GM23338 (cell line): ENCODE measurements around the gene ASTN1.

Experiments
- CREB1 ChIP-seq: fragments of 250-450 bp; sonication (Bioruptor Pico); IDR thresholded peaks from 2 replicates; pipeline ENCODE4 v1.5.0; 2020; ENCODE audit warnings: low read depth, mild to moderate bottlenecking, moderate library complexity
- ETS1 ChIP-seq: IDR thresholded peaks from 2 replicates; pipeline ENCODE4 v1.6.1; 2016; ENCODE audit warnings: antibody characterized with exemption
- EZH2 ChIP-seq: fragments of 200-600 bp; sonication (generic); IDR thresholded peaks from one replicate; pipeline ENCODE4 v1.8.0; 2017; ENCODE audit warnings: antibody characterized with exemption, mild to moderate bottlenecking, low read depth; ENCODE audit not compliant: unreplicated experiment
- EZH2phosphoT487 ChIP-seq: fragments of 200-600 bp; sonication (generic); IDR thresholded peaks from one replicate; pipeline ENCODE4 v1.8.1; 2018; ENCODE audit warnings: antibody characterized with exemption; ENCODE audit not compliant: unreplicated experiment
- JUNB ChIP-seq: IDR thresholded peaks from one replicate; pipeline ENCODE4 v1.6.1; 2016; ENCODE audit warnings: antibody characterized with exemption; ENCODE audit not compliant: unreplicated experiment
- NANOG ChIP-seq: IDR thresholded peaks from 2 replicates; pipeline ENCODE4 v1.6.1; 2016; ENCODE audit warnings: antibody characterized with exemption, borderline replicate concordance
- POLR2AphosphoS5 ChIP-seq: IDR thresholded peaks from 2 replicates; pipeline ENCODE4 v1.6.1; 2016; ENCODE audit warnings: antibody characterized with exemption, low read depth
- REST ChIP-seq: IDR thresholded peaks from one replicate; pipeline ENCODE4 v1.6.1; 2018; ENCODE audit warnings: antibody characterized with exemption; ENCODE audit not compliant: unreplicated experiment
- STAT1 ChIP-seq: IDR thresholded peaks from one replicate; pipeline ENCODE4 v1.6.1; 2016; ENCODE audit warnings: antibody characterized with exemption; ENCODE audit not compliant: unreplicated experiment
- ZNF114 ChIP-seq: fragments of 250-450 bp; sonication (Bioruptor Pico); IDR thresholded peaks from 2 replicates; pipeline ENCODE4 v1.5.0; 2020; ENCODE audit warnings: mild to moderate bottlenecking, moderate library complexity
- ZNF331 ChIP-seq: fragments of 250-450 bp; sonication (Bioruptor Pico); IDR thresholded peaks from 2 replicates; pipeline ENCODE4 v1.5.0; 2020; ENCODE audit warnings: low read depth, mild to moderate bottlenecking, moderate library complexity
- TF ChIP-seq, protein P1 (sequence below), 2 experiments: fragments of 200-600 bp in 1 of 2; sonication (generic) in 1 of 2; conservative IDR thresholded peaks; 2 replicates each; pipeline versions ENCODE4 v1.5.1 to v1.6.1; 2016 to 2017; ENCODE audit warnings: antibody characterized with exemption in 2 of 2, low read depth in 2 of 2, mild to moderate bottlenecking in 2 of 2, moderate library complexity in 1 of 2

DNA sequence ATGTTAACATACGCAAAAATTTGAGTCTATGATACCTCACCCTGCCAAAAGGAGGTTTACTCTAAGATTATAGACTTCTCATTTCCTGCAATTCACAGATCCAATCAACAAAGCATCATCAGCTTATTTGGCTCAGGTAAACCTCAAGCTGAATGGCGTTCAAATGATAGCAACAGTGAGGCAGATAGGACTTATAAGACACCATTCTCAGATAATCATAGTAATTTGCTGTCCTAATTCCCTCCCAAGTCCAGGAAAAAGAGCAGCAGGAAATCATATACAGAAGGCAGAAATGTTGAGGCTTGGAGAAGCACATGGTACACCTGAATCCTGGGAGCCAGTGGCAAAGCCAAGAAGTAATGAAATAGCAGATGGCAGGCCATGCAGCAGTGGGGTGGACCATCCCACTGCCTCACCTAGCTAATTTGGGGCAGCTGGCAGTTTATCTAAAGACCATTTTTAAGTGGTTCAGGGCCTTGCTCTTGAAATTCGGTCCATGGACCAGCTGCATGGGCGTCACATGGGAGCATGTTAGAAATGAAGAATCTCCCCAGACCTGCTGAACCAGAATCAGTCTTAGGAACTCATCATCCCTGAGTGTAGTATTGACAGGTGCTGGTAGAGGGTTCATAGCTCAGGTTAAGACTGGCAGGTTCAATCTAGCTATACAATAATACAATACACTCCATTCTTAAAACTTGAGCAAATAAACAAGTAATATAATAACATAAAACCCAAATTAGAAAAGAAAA, 57.7 kb downstream of the ASTN1 start:
- no peak for TF ChIP-seq POLR2AphosphoS5
- TF ChIP-seq, protein P1, sequence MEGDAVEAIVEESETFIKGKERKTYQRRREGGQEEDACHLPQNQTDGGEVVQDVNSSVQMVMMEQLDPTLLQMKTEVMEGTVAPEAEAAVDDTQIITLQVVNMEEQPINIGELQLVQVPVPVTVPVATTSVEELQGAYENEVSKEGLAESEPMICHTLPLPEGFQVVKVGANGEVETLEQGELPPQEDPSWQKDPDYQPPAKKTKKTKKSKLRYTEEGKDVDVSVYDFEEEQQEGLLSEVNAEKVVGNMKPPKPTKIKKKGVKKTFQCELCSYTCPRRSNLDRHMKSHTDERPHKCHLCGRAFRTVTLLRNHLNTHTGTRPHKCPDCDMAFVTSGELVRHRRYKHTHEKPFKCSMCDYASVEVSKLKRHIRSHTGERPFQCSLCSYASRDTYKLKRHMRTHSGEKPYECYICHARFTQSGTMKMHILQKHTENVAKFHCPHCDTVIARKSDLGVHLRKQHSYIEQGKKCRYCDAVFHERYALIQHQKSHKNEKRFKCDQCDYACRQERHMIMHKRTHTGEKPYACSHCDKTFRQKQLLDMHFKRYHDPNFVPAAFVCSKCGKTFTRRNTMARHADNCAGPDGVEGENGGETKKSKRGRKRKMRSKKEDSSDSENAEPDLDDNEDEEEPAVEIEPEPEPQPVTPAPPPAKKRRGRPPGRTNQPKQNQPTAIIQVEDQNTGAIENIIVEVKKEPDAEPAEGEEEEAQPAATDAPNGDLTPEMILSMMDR (conservative IDR thresholded peaks at IDR 0.05; ENCODE audit: low read depth in 2 of 2) = no peak
- no peak for TF ChIP-seq CREB1 (CRISPR knock-in tag)
- TF ChIP-seq EZH2phosphoT487 = no peak
- no peak for TF ChIP-seq EZH2
- TF ChIP-seq JUNB = no peak
- TF ChIP-seq REST = no peak
- TF ChIP-seq STAT1 = no peak
- no peak for TF ChIP-seq ZNF114 (CRISPR knock-in tag)
- no peak for TF ChIP-seq NANOG
- no peak for TF ChIP-seq ZNF331 (CRISPR knock-in tag)
- no peak for TF ChIP-seq ETS1
